Activated T-helper 1 cell treated with anti-CD3 and anti-CD28 coated beads, Interleukin-2, amount 50 U/mL, for 16 hours (primary cell): ENCODE data around the gene ME3.

Experiments
- DNase-seq, 2 donors: peaks; one replicate each; pipeline ENCODE4 v3.0.0-alpha.2; 2020; ENCODE audit warnings: low read depth in 1 of 2, low spot score in 1 of 2

The ME3 gene

GRCh38 chr11:86589856-86590589 lies 82.4 kb downstream of the ME3 start:
- no peak for DNase-seq

GRCh38 chr11:86589204-86589603 lies 83.2 kb downstream of the ME3 start:
- DNase-seq: no peak

- DNase-seq: no peak
Observed at GRCh38 chr11:86588566-86589090, 83.8 kb downstream of the ME3 start.

GRCh38 chr11:86587264-86588193 lies 84.9 kb downstream of the ME3 start:
- no peak for DNase-seq

- no peak for DNase-seq
Observed at GRCh38 chr11:86586307-86586706, 86.1 kb downstream of the ME3 start.

GRCh38 chr11:86582898-86583297 lies 89.5 kb downstream of the ME3 start:
- no peak for DNase-seq

- DNase-seq: no peak
Observed at GRCh38 chr11:86580535-86580934, 91.9 kb downstream of the ME3 start.

GRCh38 chr11:86579406-86579731 lies 93.0 kb downstream of the ME3 start:
- no peak for DNase-seq

GRCh38 chr11:86578727-86579405 lies 93.5 kb downstream of the ME3 start:
- no peak for DNase-seq

- no peak for DNase-seq
Observed at GRCh38 chr11:86577644-86578636, 94.5 kb downstream of the ME3 start.

GRCh38 chr11:86576946-86577624 lies 95.3 kb downstream of the ME3 start:
- no peak for DNase-seq

GRCh38 chr11:86575927-86576326 lies 96.5 kb downstream of the ME3 start:
- no peak for DNase-seq

- DNase-seq: no peak
Observed at GRCh38 chr11:86575208-86575855, 97.1 kb downstream of the ME3 start.

- no peak for DNase-seq
Observed at GRCh38 chr11:86574493-86575207, 97.8 kb downstream of the ME3 start.

GRCh38 chr11:86571273-86571948 lies 101.0 kb downstream of the ME3 start:
- no peak for DNase-seq

GRCh38 chr11:86570451-86570850 lies 102.0 kb downstream of the ME3 start:
- no peak for DNase-seq

GRCh38 chr11:86570020-86570419 lies 102.4 kb downstream of the ME3 start:
- DNase-seq: no peak

- DNase-seq: no peak
Observed at GRCh38 chr11:86569109-86569508, 103.3 kb downstream of the ME3 start.
